HepG2 (cell line): ENCODE results near the gene NAGS. TPM values are rescaled to one million over a fixed set of nuclear protein-coding genes. Genes with fewer than 3 reads are reported as not detected.

Experiments
- FOXA3 ChIP-seq: IDR thresholded peaks from 2 replicates; pipeline ENCODE4 v1.6.1; 2016; ENCODE audit warnings: missing genetic modification reagents, missing compliant biosample characterization
- FOXK2 ChIP-seq: fragments of 450-650 bp; IDR thresholded peaks from 2 replicates; pipeline ENCODE4 v1.6.1; 2016
- HOXA9 ChIP-seq: sonication (generic); formaldehyde crosslinking; IDR thresholded peaks from 2 replicates; pipeline ENCODE4 v1.8.1; 2022; ENCODE audit warnings: missing genetic modification reagents, mild to moderate bottlenecking, moderate library complexity, borderline replicate concordance
- KDM6A ChIP-seq: IDR thresholded peaks from 2 replicates; pipeline ENCODE4 v1.6.1; 2016; ENCODE audit warnings: low read depth
- NFRKB ChIP-seq: fragments of 450-650 bp; IDR thresholded peaks from 2 replicates; pipeline ENCODE4 v1.6.1; 2017
- NR3C1 ChIP-seq: sonication (generic); formaldehyde crosslinking; IDR thresholded peaks from 2 replicates; pipeline ENCODE4 v1.4.0; 2020; ENCODE audit warnings: missing genetic modification reagents
- RFX5 ChIP-seq: IDR thresholded peaks from 2 replicates; pipeline ENCODE4 v1.6.1; 2011; ENCODE audit warnings: low read depth, low read length, improper control_type of control experiment
- SMAD9 ChIP-seq: sonication (generic); formaldehyde crosslinking; IDR thresholded peaks from 2 replicates; pipeline ENCODE4 v1.5.1; 2020; ENCODE audit warnings: mild to moderate bottlenecking, missing genetic modification reagents
- TEAD3 ChIP-seq: optimal IDR thresholded peaks from 2 replicates; pipeline ENCODE3; 2016; ENCODE audit warnings: borderline replicate concordance
- THAP11 ChIP-seq: IDR thresholded peaks from 2 replicates; pipeline ENCODE4 v1.6.1; 2016; ENCODE audit warnings: missing biosample characterization, missing genetic modification reagents
- TMF1 ChIP-seq: sonication (generic); formaldehyde crosslinking; IDR thresholded peaks from 2 replicates; pipeline ENCODE4 v1.8.1; 2022; ENCODE audit warnings: low read depth, missing genetic modification reagents
- ZBTB7B ChIP-seq: sonication (generic); formaldehyde crosslinking; IDR thresholded peaks from 2 replicates; pipeline ENCODE4 v1.4.0; 2020; ENCODE audit warnings: missing genetic modification reagents
- ZC3H13 ChIP-seq: sonication (generic); formaldehyde crosslinking; IDR thresholded peaks from 2 replicates; pipeline ENCODE4 v1.8.1; 2023; ENCODE audit warnings: mild to moderate bottlenecking, missing genetic modification reagents, moderate library complexity
- ZNF138 ChIP-seq: sonication (generic); formaldehyde crosslinking; IDR thresholded peaks from 2 replicates; pipeline ENCODE4 v1.5.0; 2020; ENCODE audit warnings: mild to moderate bottlenecking, low read depth, missing genetic modification reagents
- ZNF546 ChIP-seq: sonication (generic); formaldehyde crosslinking; conservative IDR thresholded peaks from 2 replicates; pipeline ENCODE4 v1.8.1; 2023; ENCODE audit warnings: mild to moderate bottlenecking, missing genetic modification reagents
- ZNF556 ChIP-seq: sonication (generic); formaldehyde crosslinking; IDR thresholded peaks from 2 replicates; pipeline ENCODE4 v1.4.0; 2020; ENCODE audit warnings: mild to moderate bottlenecking, missing genetic modification reagents, borderline replicate concordance
- ZNF749 ChIP-seq: sonication (generic); formaldehyde crosslinking; IDR thresholded peaks from 2 replicates; pipeline ENCODE4 v1.8.0; 2022; ENCODE audit warnings: mild to moderate bottlenecking, missing genetic modification reagents, moderate library complexity, borderline replicate concordance
- ZNF883 ChIP-seq: sonication (generic); formaldehyde crosslinking; IDR thresholded peaks from 2 replicates; pipeline ENCODE4 v1.5.1; 2020; ENCODE audit warnings: mild to moderate bottlenecking, missing genetic modification reagents; ENCODE audit errors: not compliant biosample characterization
- ZNF891 ChIP-seq: sonication (generic); formaldehyde crosslinking; IDR thresholded peaks from 2 replicates; pipeline ENCODE4 v1.5.0; 2020; ENCODE audit warnings: mild to moderate bottlenecking, missing genetic modification reagents
- polyA plus RNA-seq, 8 experiments: library from polyadenylated mRNA; depleted of rRNA in 3 of 8; stranded (reverse) in 7 of 8; unstranded in 1 of 8; fragments of >200 nt; fragmentation: Illumina TruSeq in 4 of 8; extraction: Trizol in 4 of 8; gene quantifications; 2 replicates each; pipeline versions ENCODE4 v1.2.1 to v1.2.3, GENCODE V29; 2011 to 2016; ENCODE audit warnings: low read depth in 4 of 8, missing spikeins in 1 of 8, mixed read lengths in 1 of 8; ENCODE audit not compliant: insufficient read depth in 1 of 8
- total RNA-seq, 5 experiments: library from RNA; depleted of rRNA; stranded (reverse); fragments of >200 nt; fragmentation: Illumina TruSeq; extraction: Trizol; gene quantifications; 2 replicates each; pipeline ENCODE4 v1.2.3, GENCODE V29; 2016; ENCODE audit warnings: low read depth in 1 of 5
- TF ChIP-seq, protein P1 (sequence below): sonication (generic); formaldehyde crosslinking; conservative IDR thresholded peaks from 2 replicates; pipeline ENCODE4 v1.4.0; 2020; ENCODE audit warnings: mild to moderate bottlenecking, missing genetic modification reagents, moderate library complexity
- TF ChIP-seq, protein P2 (sequence below): sonication (generic); formaldehyde crosslinking; IDR thresholded peaks from 2 replicates; pipeline ENCODE4 v1.4.0; 2020; ENCODE audit warnings: mild to moderate bottlenecking, missing genetic modification reagents
- TF ChIP-seq, protein P3 (sequence below): sonication (generic); formaldehyde crosslinking; IDR thresholded peaks from 2 replicates; pipeline ENCODE4 v1.5.0; 2020; ENCODE audit warnings: mild to moderate bottlenecking, missing genetic modification reagents
- TF ChIP-seq, protein P4 (sequence below): sonication (generic); formaldehyde crosslinking; IDR thresholded peaks from 2 replicates; pipeline ENCODE4 v1.8.1; 2023; ENCODE audit warnings: mild to moderate bottlenecking, moderate library complexity, missing genetic modification reagents

The NAGS gene
- total and polyA plus RNA-seq, 2 of the 13 experiments (the other 11 are each of a cell fraction or from before 2014, with no cell fraction given) = 4.3 to 5.1 TPM

DNA sequence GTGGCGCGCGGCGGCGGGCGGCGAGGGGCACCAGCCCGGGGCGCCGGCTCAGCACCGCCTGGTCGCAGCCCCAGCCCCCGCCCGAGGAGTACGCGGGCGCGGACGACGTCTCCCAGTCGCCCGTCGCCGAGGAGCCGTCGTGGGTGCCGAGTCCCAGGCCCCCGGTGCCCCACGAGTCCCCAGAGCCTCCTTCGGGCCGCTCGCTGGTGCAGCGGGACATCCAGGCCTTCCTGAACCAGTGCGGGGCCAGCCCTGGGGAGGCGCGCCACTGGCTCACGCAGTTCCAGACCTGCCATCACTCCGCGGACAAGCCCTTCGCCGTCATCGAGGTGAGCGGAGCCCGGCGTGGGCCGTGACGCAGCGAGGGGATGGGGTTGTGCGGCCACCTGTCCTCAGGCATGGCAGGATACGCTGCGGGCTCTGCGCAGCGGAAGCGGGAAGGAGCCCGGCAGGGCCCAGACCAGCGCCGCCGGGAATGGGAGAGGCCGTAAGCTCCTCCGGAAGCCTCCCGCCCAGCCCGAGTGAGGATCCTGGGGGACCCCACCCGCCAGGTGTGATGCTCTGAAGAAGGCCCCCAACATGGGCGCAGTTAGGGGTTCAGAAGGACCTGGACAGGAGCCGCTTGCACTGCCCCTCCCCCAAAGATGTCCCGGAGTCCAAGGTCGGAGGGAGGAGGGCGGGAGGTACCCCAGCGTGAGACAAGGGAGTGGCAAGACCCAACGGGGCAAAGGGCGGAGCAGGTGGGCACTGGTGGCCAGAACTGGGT is 522 bp downstream of the NAGS start (continued):
- TF ChIP-seq, protein P1, sequence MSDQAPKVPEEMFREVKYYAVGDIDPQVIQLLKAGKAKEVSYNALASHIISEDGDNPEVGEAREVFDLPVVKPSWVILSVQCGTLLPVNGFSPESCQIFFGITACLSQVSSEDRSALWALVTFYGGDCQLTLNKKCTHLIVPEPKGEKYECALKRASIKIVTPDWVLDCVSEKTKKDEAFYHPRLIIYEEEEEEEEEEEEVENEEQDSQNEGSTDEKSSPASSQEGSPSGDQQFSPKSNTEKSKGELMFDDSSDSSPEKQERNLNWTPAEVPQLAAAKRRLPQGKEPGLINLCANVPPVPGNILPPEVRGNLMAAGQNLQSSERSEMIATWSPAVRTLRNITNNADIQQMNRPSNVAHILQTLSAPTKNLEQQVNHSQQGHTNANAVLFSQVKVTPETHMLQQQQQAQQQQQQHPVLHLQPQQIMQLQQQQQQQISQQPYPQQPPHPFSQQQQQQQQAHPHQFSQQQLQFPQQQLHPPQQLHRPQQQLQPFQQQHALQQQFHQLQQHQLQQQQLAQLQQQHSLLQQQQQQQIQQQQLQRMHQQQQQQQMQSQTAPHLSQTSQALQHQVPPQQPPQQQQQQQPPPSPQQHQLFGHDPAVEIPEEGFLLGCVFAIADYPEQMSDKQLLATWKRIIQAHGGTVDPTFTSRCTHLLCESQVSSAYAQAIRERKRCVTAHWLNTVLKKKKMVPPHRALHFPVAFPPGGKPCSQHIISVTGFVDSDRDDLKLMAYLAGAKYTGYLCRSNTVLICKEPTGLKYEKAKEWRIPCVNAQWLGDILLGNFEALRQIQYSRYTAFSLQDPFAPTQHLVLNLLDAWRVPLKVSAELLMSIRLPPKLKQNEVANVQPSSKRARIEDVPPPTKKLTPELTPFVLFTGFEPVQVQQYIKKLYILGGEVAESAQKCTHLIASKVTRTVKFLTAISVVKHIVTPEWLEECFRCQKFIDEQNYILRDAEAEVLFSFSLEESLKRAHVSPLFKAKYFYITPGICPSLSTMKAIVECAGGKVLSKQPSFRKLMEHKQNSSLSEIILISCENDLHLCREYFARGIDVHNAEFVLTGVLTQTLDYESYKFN (CRISPR knock-in tag) = peak; percentile 60
- TF ChIP-seq NR3C1 (CRISPR knock-in tag) (no peak), ZNF891 (CRISPR knock-in tag) (no peak), RFX5 (no peak), ZNF883 (no peak), ZNF556 (CRISPR knock-in tag) (no peak; the same call in 1 of the 2 replicates), SMAD9 (CRISPR knock-in tag) (no peak), FOXK2 (no peak), FOXA3 (CRISPR knock-in tag) (peak; percentile 24; the same call in 1 of the 2 replicates), TMF1 (CRISPR knock-in tag) (peak; percentile 83), TEAD3 (CRISPR knock-in tag) (no peak), ZBTB7B (CRISPR knock-in tag) (peak; percentile 48; the same call in 1 of the 2 replicates), HOXA9 (CRISPR knock-in tag) (0 out of 2 replicates have a peak, but pooled peaks have one; percentile 14), ZC3H13 (CRISPR knock-in tag) (peak; percentile 95), ZNF138 (CRISPR knock-in tag) (peak; percentile 72; the same call in 1 of the 2 replicates), NFRKB (no peak), ZNF749 (CRISPR knock-in tag) (no peak), KDM6A (CRISPR knock-in tag) (no peak), ZNF546 (CRISPR knock-in tag) (peak; percentile 45; the same call in 1 of the 2 replicates), THAP11 (CRISPR knock-in tag) (peak; percentile 25; the same call in 1 of the 2 replicates)
- TF ChIP-seq, protein P2, sequence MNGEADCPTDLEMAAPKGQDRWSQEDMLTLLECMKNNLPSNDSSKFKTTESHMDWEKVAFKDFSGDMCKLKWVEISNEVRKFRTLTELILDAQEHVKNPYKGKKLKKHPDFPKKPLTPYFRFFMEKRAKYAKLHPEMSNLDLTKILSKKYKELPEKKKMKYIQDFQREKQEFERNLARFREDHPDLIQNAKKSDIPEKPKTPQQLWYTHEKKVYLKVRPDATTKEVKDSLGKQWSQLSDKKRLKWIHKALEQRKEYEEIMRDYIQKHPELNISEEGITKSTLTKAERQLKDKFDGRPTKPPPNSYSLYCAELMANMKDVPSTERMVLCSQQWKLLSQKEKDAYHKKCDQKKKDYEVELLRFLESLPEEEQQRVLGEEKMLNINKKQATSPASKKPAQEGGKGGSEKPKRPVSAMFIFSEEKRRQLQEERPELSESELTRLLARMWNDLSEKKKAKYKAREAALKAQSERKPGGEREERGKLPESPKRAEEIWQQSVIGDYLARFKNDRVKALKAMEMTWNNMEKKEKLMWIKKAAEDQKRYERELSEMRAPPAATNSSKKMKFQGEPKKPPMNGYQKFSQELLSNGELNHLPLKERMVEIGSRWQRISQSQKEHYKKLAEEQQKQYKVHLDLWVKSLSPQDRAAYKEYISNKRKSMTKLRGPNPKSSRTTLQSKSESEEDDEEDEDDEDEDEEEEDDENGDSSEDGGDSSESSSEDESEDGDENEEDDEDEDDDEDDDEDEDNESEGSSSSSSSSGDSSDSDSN (CRISPR knock-in tag) = peak; percentile 81
- TF ChIP-seq, protein P3, sequence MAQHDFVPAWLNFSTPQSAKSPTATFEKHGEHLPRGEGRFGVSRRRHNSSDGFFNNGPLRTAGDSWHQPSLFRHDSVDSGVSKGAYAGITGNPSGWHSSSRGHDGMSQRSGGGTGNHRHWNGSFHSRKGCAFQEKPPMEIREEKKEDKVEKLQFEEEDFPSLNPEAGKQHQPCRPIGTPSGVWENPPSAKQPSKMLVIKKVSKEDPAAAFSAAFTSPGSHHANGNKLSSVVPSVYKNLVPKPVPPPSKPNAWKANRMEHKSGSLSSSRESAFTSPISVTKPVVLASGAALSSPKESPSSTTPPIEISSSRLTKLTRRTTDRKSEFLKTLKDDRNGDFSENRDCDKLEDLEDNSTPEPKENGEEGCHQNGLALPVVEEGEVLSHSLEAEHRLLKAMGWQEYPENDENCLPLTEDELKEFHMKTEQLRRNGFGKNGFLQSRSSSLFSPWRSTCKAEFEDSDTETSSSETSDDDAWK (CRISPR knock-in tag) = no peak
- TF ChIP-seq, protein P4, sequence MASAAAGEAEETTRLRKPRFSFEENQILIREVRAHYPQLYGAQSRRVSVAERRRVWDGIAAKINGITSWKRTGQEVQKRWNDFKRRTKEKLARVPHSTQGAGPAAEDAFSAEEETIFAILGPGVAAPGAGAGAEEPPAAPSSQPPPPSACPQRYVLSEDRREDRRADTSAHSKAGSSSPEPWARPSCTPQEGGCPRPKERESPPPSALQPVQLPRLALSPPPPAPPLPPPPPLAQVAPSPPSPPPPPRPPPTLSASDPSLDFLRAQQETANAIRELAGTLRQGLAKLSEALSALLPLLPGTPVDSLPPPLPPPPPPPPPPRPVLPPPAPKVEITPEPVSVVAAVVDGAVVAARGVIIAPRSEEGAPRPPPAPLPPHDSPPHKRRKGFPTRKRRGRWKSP (CRISPR knock-in tag) = peak; percentile 44; the same call in 1 of the 2 replicates
